ENCODE results near the gene FFAR2.

Gene FFAR2

GRCh38 chr19:35425682-35426081, 22.4 kb upstream of the FFAR2 start:
- DNase-seq (ENCODE audit: low read depth): no peak

DNA sequence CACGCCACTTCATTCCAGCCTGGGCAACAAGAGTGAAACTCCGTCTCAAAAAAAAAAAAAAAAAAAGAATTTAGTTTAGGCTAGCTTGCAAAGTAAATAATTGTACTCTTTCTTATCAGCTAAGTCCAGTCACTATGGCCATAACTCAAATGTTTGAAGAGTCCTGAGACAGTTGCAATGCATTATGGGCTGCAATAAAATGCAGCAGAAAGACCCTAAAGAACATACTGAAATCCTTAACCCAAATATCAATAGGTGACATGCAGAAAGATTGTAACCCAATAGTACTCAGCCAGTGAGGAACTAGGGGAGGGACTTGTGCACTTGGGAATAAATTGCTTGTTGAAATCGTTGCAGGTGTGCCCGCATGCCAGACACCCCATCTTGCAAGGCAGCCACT, 20.9 kb upstream of the FFAR2 start:
- no peak for DNase-seq (ENCODE audit: low read depth)

DNA sequence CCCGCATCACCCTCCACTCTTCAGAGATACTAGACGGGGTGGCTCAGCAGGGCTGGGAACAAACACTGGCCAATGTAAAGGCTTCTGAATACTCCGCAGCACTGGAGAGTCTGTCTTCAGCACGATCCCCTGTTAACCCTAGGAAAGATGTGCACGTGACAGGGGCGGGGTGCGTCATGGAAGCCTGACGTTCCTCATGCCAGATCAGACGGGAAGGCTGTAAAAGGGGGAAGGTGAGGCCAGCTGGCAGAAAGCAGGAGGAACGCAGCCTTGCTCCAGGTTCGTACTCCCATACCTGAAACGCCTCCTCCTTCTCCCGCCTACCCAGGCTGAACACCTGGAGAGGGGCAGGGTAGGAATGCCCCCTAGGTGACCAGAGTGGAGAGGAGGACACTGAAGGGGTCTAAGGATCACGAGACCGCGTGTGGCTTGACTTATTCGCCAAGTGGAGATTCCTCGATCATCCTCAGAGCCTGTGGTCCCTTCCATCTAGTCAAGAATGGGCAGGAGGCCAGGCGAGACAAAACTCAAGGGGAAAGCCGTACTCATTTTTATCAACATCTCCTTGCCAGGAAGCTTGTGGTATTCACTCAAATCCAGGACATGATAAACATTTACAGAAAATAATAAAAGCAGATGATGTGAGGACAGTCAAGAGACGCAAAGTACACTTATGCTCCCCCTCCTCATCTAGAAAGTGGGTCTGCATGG, 18.2 kb upstream of the FFAR2 start:
- DNase-seq (ENCODE audit: low read depth): no peak

- no peak for DNase-seq (ENCODE audit: low read depth)
These were observed 17.5 kb upstream of the FFAR2 start for GRCh38 chr19:35430409-35431144.

GRCh38 chr19:35431145-35431807, 16.8 kb upstream of the FFAR2 start:
- no peak for DNase-seq (ENCODE audit: low read depth)

DNA sequence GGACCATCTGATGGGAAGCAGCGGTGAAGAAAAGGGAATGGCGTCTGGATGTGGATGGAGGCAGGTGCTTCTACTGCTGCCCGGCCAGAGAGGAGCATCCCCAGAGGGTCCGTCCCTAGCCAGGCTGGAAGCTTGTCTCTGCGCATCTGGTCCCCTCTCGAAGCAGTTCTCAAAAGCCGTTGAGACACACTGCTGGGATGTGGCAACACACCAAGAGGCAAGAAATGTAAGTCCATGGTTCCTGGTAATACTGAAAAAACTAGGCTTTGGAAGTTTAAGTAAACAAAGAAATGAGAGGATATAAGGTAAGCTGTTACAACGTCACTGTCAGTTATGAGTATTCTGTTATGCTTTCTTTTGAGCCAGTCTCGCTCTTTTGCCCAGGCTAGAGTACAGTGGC, 15.1 kb upstream of the FFAR2 start:
- DNase-seq (ENCODE audit: low read depth): no peak

DNA sequence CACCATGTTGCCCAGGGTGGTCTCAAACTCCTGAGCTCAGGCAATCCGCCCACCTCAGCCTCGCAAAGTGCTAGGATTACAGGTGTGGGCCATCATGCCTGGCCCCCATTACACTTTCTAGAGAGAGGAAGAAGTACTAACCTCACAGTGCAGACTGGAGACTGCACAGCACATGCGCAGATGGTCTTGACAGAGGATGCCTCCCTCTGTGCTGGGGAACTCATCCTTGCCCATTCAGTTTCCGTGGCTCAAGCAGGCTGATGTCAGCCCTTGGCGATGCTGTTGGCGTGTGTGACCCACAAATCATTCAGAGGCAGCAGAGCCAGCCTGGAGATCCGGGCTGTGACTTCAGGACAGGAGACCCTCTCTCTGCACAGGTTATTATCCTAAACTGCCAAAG, 14.6 kb upstream of the FFAR2 start:
- no peak for DNase-seq (ENCODE audit: low read depth)

GRCh38 chr19:35435896-35436295, 12.2 kb upstream of the FFAR2 start:
- DNase-seq (ENCODE audit: low read depth): no peak

DNA sequence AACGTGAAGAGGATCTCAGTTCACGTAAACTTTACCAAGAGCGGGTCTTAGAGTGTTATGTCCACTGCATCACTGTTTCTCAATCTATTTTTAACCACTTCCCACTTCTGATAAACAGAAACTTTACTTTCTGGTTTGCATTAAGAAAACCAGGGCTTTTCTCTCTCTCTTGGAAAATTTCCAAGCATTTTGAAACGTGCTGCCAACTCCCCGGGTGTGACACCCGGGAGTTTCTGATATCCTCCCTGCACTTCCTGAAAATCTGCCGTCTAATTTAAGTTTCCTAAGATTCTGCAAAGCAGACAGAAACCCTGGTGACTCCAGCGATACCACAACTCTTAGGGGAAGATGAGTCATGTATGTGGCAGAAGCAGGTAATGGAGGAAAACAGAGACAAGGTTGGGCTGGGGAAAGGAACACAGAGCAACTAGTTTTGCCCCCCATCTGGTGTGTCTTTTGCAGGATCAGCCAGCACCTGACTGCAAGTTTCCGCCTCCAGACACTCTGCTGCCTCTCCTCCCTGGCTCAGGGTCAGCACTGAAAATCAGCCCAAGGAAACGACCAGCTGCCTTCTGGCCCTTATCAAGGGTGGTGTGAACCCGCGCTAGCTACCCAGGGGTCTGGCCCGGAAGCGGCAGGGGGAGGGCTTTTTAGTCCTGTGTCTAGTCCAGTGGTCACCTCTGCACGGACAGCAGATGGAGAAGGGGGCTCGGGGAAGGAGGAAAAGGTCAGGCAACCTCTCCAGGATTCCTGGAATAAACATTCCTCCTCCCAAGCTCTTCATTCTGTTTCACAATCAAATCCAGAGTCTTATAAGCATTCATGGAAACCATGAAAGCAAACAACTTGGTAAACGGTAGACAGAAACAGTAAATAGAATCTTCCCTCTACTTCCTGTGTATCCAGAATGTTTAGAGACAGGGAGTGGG, 11.3 kb upstream of the FFAR2 start:
- no peak for DNase-seq (ENCODE audit: low read depth)

DNA sequence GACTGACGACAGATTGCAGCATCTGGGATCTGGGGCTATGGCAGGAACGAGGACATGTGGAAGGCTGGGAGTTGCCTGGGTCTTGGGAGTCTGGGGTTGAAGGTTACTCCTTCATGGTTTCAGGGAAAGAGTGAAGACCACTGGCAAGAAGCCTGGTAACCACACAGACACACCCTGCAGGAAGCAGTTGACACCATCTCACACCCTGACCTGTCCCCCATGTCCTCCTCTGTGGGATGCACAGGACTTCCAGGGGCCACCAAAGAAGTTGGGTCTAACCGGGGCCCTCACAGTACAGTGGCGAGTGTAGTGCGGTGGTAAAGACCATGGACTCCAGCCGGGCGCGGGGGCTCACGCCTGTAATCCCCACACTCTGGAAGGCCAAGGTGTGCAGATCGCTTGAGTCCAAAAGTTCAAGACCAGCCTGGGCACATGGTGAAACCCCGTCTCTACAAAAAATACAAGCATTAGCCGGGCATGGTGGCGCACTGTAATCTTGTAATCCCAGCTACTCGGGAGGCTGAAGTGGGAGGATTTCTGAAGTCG, 10.6 kb upstream of the FFAR2 start:
- DNase-seq (ENCODE audit: low read depth): no peak

- DNase-seq (ENCODE audit: low read depth): no peak
These were observed 10.0 kb upstream of the FFAR2 start for GRCh38 chr19:35438096-35438495.

DNA sequence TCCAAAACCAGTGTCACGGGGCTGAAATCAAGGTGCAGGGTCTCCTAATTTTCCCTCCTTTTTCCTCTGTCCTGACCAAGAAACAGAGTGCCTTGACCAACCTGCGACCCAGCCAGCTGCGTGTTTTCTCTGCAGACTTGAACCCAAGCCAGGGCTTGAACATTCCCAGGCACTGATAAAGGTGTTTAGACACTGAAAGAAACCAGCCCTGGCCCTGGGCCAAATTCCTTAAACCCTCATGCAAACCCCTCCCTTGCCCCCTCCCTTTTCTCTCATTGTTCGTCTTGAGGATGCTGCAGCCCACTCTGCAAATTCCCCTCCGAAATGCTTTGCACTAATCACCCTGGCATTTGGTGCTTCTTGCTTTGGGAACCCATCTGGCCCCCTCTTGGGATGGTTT, 9.5 kb upstream of the FFAR2 start:
- DNase-seq (ENCODE audit: low read depth): no peak

DNA sequence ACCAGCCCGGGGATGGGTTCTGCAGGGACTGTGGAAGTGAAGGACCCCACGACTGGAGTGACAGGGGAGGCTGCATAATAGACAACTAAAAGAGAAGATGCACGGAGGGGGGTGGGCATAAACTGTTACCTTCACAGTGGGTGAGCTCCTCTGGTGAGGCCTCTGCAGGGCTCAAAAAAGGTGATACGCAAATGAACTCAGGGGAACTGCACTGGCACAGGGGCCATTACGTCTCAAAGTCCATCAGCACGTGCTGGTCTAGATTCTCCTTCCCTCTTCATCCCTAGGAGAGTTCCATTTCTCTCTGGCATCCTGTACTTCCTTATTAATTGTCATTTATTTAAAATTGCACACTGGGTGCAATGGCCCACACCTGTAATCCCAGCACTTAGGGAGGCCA, 8.1 kb upstream of the FFAR2 start:
- DNase-seq (ENCODE audit: low read depth): no peak

GRCh38 chr19:35442091-35442490, 6.0 kb upstream of the FFAR2 start:
- no peak for DNase-seq (ENCODE audit: low read depth)

GRCh38 chr19:35444735-35445134, 3.3 kb upstream of the FFAR2 start:
- DNase-seq (ENCODE audit: low read depth): no peak

DNA sequence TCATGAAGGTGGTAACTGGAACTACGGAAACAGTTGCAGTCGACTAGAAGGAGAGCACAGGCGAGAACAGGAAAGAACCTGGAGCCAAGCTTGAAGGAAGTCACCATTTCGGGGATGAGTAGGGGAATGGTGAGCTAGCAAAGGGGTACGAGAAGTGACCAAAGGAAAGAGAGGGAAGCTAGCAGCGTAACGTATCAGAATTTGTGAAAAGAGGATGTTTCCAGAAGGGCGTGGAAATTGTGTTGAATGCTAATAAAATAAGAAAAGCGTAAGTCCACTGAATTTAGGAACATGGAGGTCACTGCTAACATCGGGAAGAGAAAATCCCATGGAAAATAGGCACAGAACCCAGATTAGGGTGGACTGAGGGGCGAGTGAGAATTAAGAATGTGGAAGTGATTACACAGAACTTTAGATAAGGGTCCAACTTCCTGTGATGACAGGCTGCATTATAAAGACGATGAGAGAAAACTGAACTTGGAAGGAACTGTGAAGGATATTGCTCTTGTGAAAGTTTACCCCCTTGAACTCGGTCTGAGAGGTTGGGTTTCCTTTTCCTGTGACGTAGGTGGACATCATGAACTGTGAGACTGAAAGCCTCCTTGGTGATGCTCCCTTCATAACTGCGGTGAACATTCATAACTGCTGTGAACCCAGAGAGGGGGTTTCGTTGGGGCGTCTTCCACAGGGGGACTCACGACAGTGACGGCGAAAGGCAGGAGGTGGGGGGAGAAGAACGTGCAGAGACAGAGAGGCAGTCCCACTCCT, 2.0 kb upstream of the FFAR2 start:
- no peak for DNase-seq (ENCODE audit: low read depth)

DNA sequence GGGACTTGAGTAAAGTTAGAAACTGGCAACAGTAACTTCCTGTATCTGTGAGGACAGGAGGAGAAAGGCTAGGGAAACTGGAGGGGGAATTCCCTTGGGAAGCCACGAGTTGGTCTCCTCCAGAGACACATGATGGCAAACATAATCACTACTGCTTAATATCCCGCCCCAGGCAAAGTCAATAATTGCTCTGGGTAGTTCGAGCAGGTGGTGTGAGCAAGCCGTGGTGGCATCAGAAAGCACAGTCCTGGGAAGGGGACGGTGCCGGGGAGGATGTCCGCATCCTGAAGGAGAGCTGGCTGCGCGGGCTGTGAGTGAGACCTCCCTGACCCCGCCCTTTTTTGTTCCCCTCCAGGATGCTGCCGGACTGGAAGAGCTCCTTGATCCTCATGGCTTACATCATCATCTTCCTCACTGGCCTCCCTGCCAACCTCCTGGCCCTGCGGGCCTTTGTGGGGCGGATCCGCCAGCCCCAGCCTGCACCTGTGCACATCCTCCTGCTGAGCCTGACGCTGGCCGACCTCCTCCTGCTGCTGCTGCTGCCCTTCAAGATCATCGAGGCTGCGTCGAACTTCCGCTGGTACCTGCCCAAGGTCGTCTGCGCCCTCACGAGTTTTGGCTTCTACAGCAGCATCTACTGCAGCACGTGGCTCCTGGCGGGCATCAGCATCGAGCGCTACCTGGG, 1.4 kb downstream of the FFAR2 start:
- no peak for DNase-seq (ENCODE audit: low read depth)

DNA sequence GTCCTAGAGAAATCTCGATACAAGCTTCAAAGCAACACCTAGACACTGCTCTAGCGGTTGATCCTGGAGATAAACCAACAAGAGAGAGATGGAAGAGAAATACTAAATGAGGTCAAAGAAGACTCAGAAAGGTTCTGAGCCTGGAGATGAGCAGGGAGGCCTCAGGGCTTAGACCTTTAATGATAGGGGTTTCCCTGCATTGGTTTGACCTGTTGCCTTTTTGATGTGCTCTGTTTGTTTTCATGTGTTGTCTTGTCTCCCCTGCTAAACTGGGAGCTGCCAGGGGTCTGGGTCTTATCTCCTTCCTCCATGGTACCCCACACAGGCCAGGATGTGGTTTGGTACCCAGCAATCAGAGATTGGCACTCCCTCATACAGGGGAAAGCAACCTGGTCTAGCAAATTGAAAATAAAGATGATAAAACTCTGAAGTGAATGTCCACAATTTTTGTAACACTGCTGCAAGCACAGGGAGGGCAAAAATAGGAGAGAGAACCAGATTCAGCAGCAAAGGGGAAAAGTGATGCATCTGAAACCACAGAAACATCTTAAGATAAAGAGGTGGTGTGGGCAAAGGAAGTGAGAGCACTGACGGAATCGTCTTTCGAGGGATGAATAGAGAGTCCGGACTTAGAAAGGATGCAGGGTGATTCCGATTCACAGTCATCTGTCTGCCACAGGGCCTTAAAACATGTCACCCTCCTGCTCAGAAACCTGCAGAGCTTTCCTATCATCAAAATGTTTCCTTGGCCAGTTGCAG, 3.5 kb downstream of the FFAR2 start:
- no peak for DNase-seq (ENCODE audit: low read depth)

DNA sequence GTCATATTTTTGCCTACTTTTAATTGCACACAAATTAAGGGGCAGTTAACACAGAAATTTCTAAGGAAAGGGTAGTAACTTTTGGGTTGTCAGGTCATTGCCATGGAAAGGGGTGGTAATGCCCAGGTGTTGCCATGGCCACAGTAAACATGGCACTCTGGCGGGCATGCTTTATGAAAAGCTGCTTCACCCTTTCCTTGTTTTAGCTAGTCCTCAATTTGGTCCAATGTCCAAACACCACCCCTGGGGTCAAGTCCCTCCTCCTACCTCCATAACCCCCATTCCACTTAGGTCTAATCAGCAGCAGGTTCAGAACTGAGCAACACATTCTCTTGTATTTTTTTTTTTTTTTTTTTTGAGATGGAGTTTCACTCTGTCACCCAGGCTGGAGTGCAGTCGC, 6.6 kb downstream of the FFAR2 start:
- DNase-seq (ENCODE audit: low read depth): no peak
